Activated CD4-positive, alpha-beta T cell treated with anti-CD3 and anti-CD28 coated beads, Interleukin-2, Interleukin-4, amounts not matched to agents 100 ng/mL and 50 ng/mL, durations not matched to agents 16 hours and 8 hours (primary cell): ENCODE measurements around the gene JPT2.

ENCODE experiments used
- DNase-seq: peaks from one replicate; pipeline ENCODE4 v3.0.0-alpha.2; 2020; ENCODE audit warnings: low spot score

The JPT2 gene

GRCh38 chr16:1734816-1735215 is 56.7 kb downstream of the JPT2 start:
- no peak for DNase-seq

- no peak for DNase-seq
Observed at GRCh38 chr16:1740234-1740633, 62.2 kb downstream of the JPT2 start.

GRCh38 chr16:1740781-1741490 is 62.9 kb downstream of the JPT2 start:
- no peak for DNase-seq

- DNase-seq, result no peak
Observed at GRCh38 chr16:1741553-1742165, 63.6 kb downstream of the JPT2 start.

- DNase-seq, result no peak
Observed at GRCh38 chr16:1743376-1744337, 65.6 kb downstream of the JPT2 start.

GRCh38 chr16:1744338-1744840 is 66.3 kb downstream of the JPT2 start:
- no peak for DNase-seq

GRCh38 chr16:1745181-1745899 is 67.3 kb downstream of the JPT2 start:
- no peak for DNase-seq

GRCh38 chr16:1745900-1746692 is 68.0 kb downstream of the JPT2 start:
- DNase-seq, result no peak

GRCh38 chr16:1746693-1747195 is 68.7 kb downstream of the JPT2 start:
- no peak for DNase-seq

GRCh38 chr16:1747934-1748333 is 69.9 kb downstream of the JPT2 start:
- DNase-seq, result no peak

- DNase-seq, result no peak
Observed at GRCh38 chr16:1749152-1750117, 71.4 kb downstream of the JPT2 start.
